MM.1S (cell line): ENCODE results near the gene INPP4A.
"Not testable (repeated sequence)": the region's sequence is repeated elsewhere in the genome, so short reads cannot be mapped to it uniquely, and the experiment has no call there.

Experiments used
- DNase-seq: peaks from one replicate; pipeline ENCODE4 v3.0.0-alpha.2; 2015
- H2AFZ ChIP-seq: fragments of 300-600 bp; sonication (generic); 2 replicates; pipeline ENCODE4 v1.6.0; 2016; ENCODE audit warnings: antibody characterized with exemption, low read length
- H3F3A ChIP-seq: fragments of 300-600 bp; sonication (generic); 2 replicates; pipeline ENCODE4 v1.6.1; 2016; ENCODE audit warnings: mild to moderate bottlenecking, antibody characterized with exemption, low read length, moderate library complexity, mixed read lengths; ENCODE audit not compliant: insufficient read depth
- H3K27ac ChIP-seq: fragments of 300-600 bp; sonication (generic); 2 replicates; pipeline ENCODE4 v1.5.1; 2016; ENCODE audit warnings: mild to moderate bottlenecking, low read length
- H3K27me3 ChIP-seq: fragments of 300-600 bp; sonication (generic); replicated peaks from 2 replicates; pipeline ENCODE4 v1.6.0; 2016; ENCODE audit warnings: low read length; ENCODE audit not compliant: insufficient read depth
- H3K36me3 ChIP-seq: fragments of 300-600 bp; sonication (generic); replicated peaks from 2 replicates; pipeline ENCODE4 v1.6.1; 2016; ENCODE audit warnings: mild to moderate bottlenecking, low read length, mixed read lengths; ENCODE audit not compliant: insufficient read depth
- H3K4me1 ChIP-seq: fragments of 300-600 bp; sonication (generic); 2 replicates; pipeline ENCODE4 v1.6.1; 2016; ENCODE audit warnings: low read length, mixed read lengths
- H3K4me2 ChIP-seq: fragments of 300-600 bp; sonication (generic); 2 replicates; pipeline ENCODE4 v1.6.0; 2016; ENCODE audit warnings: low read depth, low read length
- H3K4me3 ChIP-seq: fragments of 300-600 bp; sonication (generic); 2 replicates; pipeline ENCODE4 v1.5.1; 2016; ENCODE audit warnings: low read length, mixed read lengths
- H3K79me2 ChIP-seq: fragments of 300-600 bp; sonication (generic); 2 replicates; pipeline ENCODE4 v1.6.1; 2016; ENCODE audit warnings: mixed run types, low read length, mixed read lengths
- H3K9ac ChIP-seq: fragments of 300-600 bp; sonication (generic); 2 replicates; pipeline ENCODE4 v1.6.1; 2016; ENCODE audit warnings: low read length, mixed read lengths
- H3K9me2 ChIP-seq: fragments of 300-600 bp; sonication (generic); replicated peaks from 2 replicates; pipeline ENCODE4 v1.6.1; 2016; ENCODE audit warnings: mild to moderate bottlenecking, low read length, mixed read lengths; ENCODE audit not compliant: insufficient read depth
- H3K9me3 ChIP-seq: fragments of 300-600 bp; sonication (generic); replicated peaks from 2 replicates; pipeline ENCODE4 v1.6.1; 2016; ENCODE audit warnings: mild to moderate bottlenecking, low read length, mixed read lengths; ENCODE audit not compliant: insufficient read depth
- H4K20me1 ChIP-seq: fragments of 300-600 bp; sonication (generic); 2 replicates; pipeline ENCODE4 v1.6.1; 2016; ENCODE audit warnings: mild to moderate bottlenecking, low read length, moderate library complexity, mixed read lengths; ENCODE audit not compliant: insufficient read depth
- EZH2 ChIP-seq: fragments of 300-600 bp; sonication (generic); optimal IDR thresholded peaks from 2 replicates; pipeline ENCODE3; 2017; ENCODE audit warnings: low read depth, mild to moderate bottlenecking, antibody characterized with exemption, low read length, mixed read lengths
- EZH2phosphoT487 ChIP-seq: fragments of 300-600 bp; sonication (generic); IDR thresholded peaks from 2 replicates; pipeline ENCODE4 v1.6.1; 2018; ENCODE audit warnings: antibody characterized with exemption, low read length
- TF ChIP-seq, protein P1 (sequence below): fragments of 300-600 bp; sonication (generic); IDR thresholded peaks from 2 replicates; pipeline ENCODE4 v1.5.1; 2016; ENCODE audit warnings: antibody characterized with exemption, low read length, mixed read lengths

Gene INPP4A

GRCh38 chr2:98592565-98592964, 147.9 kb downstream of the INPP4A start:
- Histone ChIP-seq H3K9me3 (no peaks in the 10 kb centered on the region), H3K4me2 (no peak overlapping the region), H2AFZ (no peak overlapping the region), H3K4me3 (no peak overlapping the region), H3K79me2 (no peaks in the 10 kb centered on the region), H3K27me3 (no peaks in the 10 kb centered on the region), H3K9me2 (no peaks in the 10 kb centered on the region), H3K27ac (no peak overlapping the region), H3K9ac (no peak overlapping the region), H3K36me3 (peaks cover 21% of the 10 kb centered on the region; the same call in 1 of the 2 replicates), H3K4me1 (no peaks in the 10 kb centered on the region), H3F3A (peaks cover 9% of the 10 kb centered on the region), H4K20me1 (no peaks in the 10 kb centered on the region)
- TF ChIP-seq EZH2phosphoT487: no peak
- TF ChIP-seq, protein P1, sequence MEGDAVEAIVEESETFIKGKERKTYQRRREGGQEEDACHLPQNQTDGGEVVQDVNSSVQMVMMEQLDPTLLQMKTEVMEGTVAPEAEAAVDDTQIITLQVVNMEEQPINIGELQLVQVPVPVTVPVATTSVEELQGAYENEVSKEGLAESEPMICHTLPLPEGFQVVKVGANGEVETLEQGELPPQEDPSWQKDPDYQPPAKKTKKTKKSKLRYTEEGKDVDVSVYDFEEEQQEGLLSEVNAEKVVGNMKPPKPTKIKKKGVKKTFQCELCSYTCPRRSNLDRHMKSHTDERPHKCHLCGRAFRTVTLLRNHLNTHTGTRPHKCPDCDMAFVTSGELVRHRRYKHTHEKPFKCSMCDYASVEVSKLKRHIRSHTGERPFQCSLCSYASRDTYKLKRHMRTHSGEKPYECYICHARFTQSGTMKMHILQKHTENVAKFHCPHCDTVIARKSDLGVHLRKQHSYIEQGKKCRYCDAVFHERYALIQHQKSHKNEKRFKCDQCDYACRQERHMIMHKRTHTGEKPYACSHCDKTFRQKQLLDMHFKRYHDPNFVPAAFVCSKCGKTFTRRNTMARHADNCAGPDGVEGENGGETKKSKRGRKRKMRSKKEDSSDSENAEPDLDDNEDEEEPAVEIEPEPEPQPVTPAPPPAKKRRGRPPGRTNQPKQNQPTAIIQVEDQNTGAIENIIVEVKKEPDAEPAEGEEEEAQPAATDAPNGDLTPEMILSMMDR: no peak
- TF ChIP-seq EZH2: no peak
- no peak for DNase-seq

GRCh38 chr2:98594665-98595064, 150.0 kb downstream of the INPP4A start:
- not testable (repeated sequence) for H3K79me2 ChIP-seq, DNase-seq, H3K27me3 ChIP-seq, H3K4me3 ChIP-seq, H3K4me1 ChIP-seq, H3K9me3 ChIP-seq, H3K9me2 ChIP-seq, H3K4me2 ChIP-seq, H3K27ac ChIP-seq, H2AFZ ChIP-seq, H4K20me1 ChIP-seq, H3K9ac ChIP-seq
- peaks cover 18% of the 10 kb centered on the region; the same call in 1 of the 2 replicates for H3K36me3 ChIP-seq
- H3F3A ChIP-seq: peaks cover 27% of the 10 kb centered on the region

GRCh38 chr2:98598781-98599428, 154.2 kb downstream of the INPP4A start:
- H4K20me1 ChIP-seq: no peaks in the 10 kb centered on the region; the same call in 1 of the 2 replicates
- no peaks in the 10 kb centered on the region for H3K9me2 ChIP-seq
- no peak overlapping the region for H3K4me3 ChIP-seq
- H3K27ac ChIP-seq: no peak overlapping the region
- H3K9me3 ChIP-seq: no peaks in the 10 kb centered on the region
- no peaks in the 10 kb centered on the region for H3K4me1 ChIP-seq
- H3K36me3 ChIP-seq: no peaks in the 10 kb centered on the region; the same call in 1 of the 2 replicates
- no peaks in the 10 kb centered on the region for H3K27me3 ChIP-seq
- H3K9ac ChIP-seq: no peak overlapping the region
- no peak for DNase-seq
- H3K79me2 ChIP-seq: no peaks in the 10 kb centered on the region
- H3F3A ChIP-seq: peaks cover 37% of the 10 kb centered on the region
- H2AFZ ChIP-seq: no peak overlapping the region
- no peak for TF ChIP-seq EZH2phosphoT487
- TF ChIP-seq, protein P1: no peak
- no peak for TF ChIP-seq EZH2
- no peak overlapping the region for H3K4me2 ChIP-seq

- peak; percentile 47 for DNase-seq
- Histone ChIP-seq H3F3A (peaks cover 43% of the 10 kb centered on the region), H3K27me3 (no peaks in the 10 kb centered on the region), H2AFZ (no peak overlapping the region), H3K27ac (no peak overlapping the region), H3K36me3 (no peaks in the 10 kb centered on the region; the same call in 1 of the 2 replicates), H3K9me2 (no peaks in the 10 kb centered on the region), H3K4me2 (no peak overlapping the region), H4K20me1 (no peaks in the 10 kb centered on the region; the same call in 1 of the 2 replicates), H3K79me2 (peaks cover 5% of the 10 kb centered on the region), H3K4me1 (no peaks in the 10 kb centered on the region), H3K9me3 (no peaks in the 10 kb centered on the region), H3K9ac (no peak overlapping the region), H3K4me3 (no peak overlapping the region)
- TF ChIP-seq, protein P1: peak; percentile 61
- no peak for TF ChIP-seq EZH2
These were observed 157.0 kb downstream of the INPP4A start for GRCh38 chr2:98601532-98602132.
